ENCODE results near the gene PRR19.

DNA sequence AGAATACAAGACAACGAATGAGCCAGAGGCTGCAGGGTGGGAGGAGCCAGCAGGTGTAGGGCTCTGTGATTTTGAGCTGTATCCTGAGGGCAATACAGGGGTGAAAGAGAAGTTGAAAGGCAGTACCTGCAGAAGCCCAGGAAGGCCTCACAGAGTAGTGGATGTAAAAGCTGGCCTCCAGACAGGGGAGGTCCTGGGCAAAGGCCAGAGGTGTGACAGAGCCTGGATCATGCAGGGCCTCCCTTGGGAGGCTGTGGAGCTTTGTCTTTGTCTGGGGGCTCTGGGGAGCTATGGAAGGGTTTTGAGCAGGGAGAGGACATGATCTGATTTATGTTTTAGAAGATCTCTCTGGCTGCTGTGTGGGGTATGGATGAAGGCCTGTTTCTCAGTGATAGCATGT is 26.2 kb downstream of the PRR19 start:
- TF ChIP-seq POLR2A (IDR thresholded peaks at IDR 0.05; ENCODE audit: low read depth) (no peak), EP300 (IDR thresholded peaks at IDR 0.05) (no peak)
